Neuron (in vitro differentiated cells): Measurements from ENCODE around the gene HOXD3.

ENCODE experiments used
- H2AFZ ChIP-seq: one replicate; pipeline ENCODE4 v1.6.1; 2013; ENCODE audit warnings: low read depth, mild to moderate bottlenecking, inconsistent platforms, low read length, moderate library complexity
- H3K27me3 ChIP-seq: one replicate; pipeline ENCODE4 v1.6.1; 2013; ENCODE audit warnings: low read length; ENCODE audit not compliant: insufficient read depth
- H3K36me3 ChIP-seq: one replicate; pipeline ENCODE4 v1.6.1; 2013; ENCODE audit warnings: low read length; ENCODE audit not compliant: insufficient read depth
- H3K4me1 ChIP-seq: one replicate; pipeline ENCODE4 v1.6.1; 2013; ENCODE audit warnings: low read length; ENCODE audit not compliant: insufficient read depth
- H3K4me3 ChIP-seq: 2 replicates; pipeline ENCODE4 v1.5.1; 2013; ENCODE audit warnings: mild to moderate bottlenecking, low read length, moderate library complexity
- H3K9me3 ChIP-seq: one replicate; pipeline ENCODE4 v1.6.1; 2013; ENCODE audit warnings: low read length

The HOXD3 gene

GRCh38 chr2:176132205-176133171 is 24.6 kb upstream of the HOXD3 start:
- Histone ChIP-seq H3K27me3 (peaks cover 92% of the 10 kb centered on the region), H3K9me3 (peaks cover 3% of the 10 kb centered on the region), H3K4me1 (no peaks in the 10 kb centered on the region), H3K4me3 (no peak overlapping the region), H2AFZ (no peak overlapping the region), H3K36me3 (no peaks in the 10 kb centered on the region)

DNA sequence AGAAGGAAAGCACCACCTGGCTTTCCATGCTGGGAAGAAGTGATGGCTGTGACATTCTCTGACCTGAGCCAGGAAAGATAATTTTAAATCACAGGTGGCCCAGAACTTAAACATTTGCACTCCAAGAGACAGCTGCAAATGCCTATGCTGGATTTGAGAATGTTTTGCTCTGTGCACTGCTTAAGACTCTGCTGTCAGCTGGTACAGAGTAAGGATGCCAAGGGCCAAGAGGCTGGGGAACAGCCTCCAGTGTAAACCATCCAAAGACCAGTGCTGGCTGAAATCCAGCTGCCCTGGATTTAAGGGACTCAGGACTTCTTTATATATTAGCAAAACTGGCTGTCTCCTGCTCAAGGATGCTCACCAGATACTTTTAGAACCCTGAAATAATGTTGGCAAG is 23.7 kb upstream of the HOXD3 start:
- Histone ChIP-seq H3K9me3 (peaks cover 6% of the 10 kb centered on the region), H3K4me3 (no peak overlapping the region)

DNA sequence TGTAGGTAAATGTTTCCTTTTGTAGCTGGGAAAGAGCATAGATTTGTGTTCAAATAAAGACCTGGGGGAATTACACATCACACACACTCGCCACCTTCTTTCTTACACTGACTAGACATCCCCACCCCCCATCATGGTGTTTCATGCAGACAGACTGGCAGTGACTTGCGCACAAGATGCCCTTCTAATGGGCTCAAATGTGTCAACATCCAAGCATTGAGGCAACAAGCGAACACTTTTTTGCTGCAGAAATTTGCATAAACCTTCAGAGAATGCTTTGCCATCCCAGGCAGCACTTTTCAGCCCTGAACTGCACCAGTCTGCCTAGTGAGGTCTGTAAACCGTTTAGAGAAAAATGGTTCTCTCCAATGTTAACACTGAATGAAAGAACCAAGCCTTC is 23.1 kb upstream of the HOXD3 start:
- Histone ChIP-seq H3K36me3 (no peaks in the 10 kb centered on the region), H3K27me3 (peaks cover 92% of the 10 kb centered on the region), H3K4me3 (no peak overlapping the region), H3K4me1 (no peaks in the 10 kb centered on the region), H3K9me3 (peaks cover 10% of the 10 kb centered on the region), H2AFZ (no peak overlapping the region)

More for the DNA sequence above, 23.7 kb upstream of the HOXD3 start:
- Histone ChIP-seq H2AFZ (no peak overlapping the region), H3K36me3 (no peaks in the 10 kb centered on the region), H3K4me1 (no peaks in the 10 kb centered on the region), H3K27me3 (peaks cover 92% of the 10 kb centered on the region)

- Histone ChIP-seq H3K4me1 (no peaks in the 10 kb centered on the region), H3K27me3 (peaks cover 96% of the 10 kb centered on the region), H3K36me3 (no peaks in the 10 kb centered on the region), H3K9me3 (peaks cover 12% of the 10 kb centered on the region), H2AFZ (no peak overlapping the region), H3K4me3 (no peak overlapping the region)
Observed at GRCh38 chr2:176135035-176135440, 22.1 kb upstream of the HOXD3 start.

GRCh38 chr2:176136374-176137251 is 20.5 kb upstream of the HOXD3 start:
- peak overlapping the region; percentile 4 for H3K4me3 ChIP-seq
- H3K9me3 ChIP-seq: peaks cover 12% of the 10 kb centered on the region
- no peaks in the 10 kb centered on the region for H3K36me3 ChIP-seq
- H3K27me3 ChIP-seq: peaks cover 95% of the 10 kb centered on the region
- H3K4me1 ChIP-seq: no peaks in the 10 kb centered on the region
- H2AFZ ChIP-seq: peak overlapping the region; percentile 71

DNA sequence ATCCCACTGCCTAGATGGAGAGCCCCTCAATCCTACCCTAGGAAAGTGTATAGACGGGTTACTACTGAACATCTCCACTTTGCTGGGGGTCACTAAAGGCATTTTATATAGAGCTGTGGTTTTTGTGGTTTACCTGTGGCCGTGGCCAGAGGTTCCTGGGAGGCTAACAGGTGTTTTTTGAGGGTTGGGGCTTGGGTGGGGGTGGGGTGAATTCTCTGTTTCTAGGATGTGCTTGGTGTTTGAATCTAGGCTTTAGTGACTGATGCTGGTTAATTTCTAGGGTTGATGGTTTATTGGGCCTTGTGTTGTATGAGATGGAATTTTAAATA is 19.9 kb upstream of the HOXD3 start:
- H3K27me3 ChIP-seq: peaks cover 94% of the 10 kb centered on the region
- no peaks in the 10 kb centered on the region for H3K36me3 ChIP-seq
- no peak overlapping the region for H3K4me3 ChIP-seq
- H2AFZ ChIP-seq: no peak overlapping the region
- H3K4me1 ChIP-seq: no peaks in the 10 kb centered on the region
- H3K9me3 ChIP-seq: peaks cover 12% of the 10 kb centered on the region

DNA sequence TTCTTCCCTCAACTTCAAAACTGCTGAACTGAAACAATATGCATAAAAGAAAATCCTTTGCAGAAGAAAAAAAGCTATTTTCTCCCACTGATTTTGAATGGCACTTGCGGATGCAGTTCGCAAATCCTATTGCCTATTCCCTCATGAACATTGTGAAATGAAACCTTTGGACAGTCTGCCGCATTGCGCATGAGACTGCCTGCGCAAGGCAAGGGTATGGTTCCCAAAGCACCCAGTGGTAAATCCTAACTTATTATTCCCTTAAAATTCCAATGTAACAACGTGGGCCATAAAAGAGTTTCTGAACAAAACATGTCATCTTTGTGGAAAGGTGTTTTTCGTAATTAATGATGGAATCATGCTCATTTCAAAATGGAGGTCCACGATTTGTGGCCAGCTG is 19.2 kb upstream of the HOXD3 start:
- peaks cover 94% of the 10 kb centered on the region for H3K27me3 ChIP-seq
- H3K4me3 ChIP-seq: no peak overlapping the region
- no peaks in the 10 kb centered on the region for H3K4me1 ChIP-seq
- H3K9me3 ChIP-seq: peaks cover 12% of the 10 kb centered on the region
- no peaks in the 10 kb centered on the region for H3K36me3 ChIP-seq
- no peak overlapping the region for H2AFZ ChIP-seq

GRCh38 chr2:176138526-176138922 is 18.6 kb upstream of the HOXD3 start:
- no peak overlapping the region for H3K4me3 ChIP-seq
- peaks cover 92% of the 10 kb centered on the region for H3K27me3 ChIP-seq

DNA sequence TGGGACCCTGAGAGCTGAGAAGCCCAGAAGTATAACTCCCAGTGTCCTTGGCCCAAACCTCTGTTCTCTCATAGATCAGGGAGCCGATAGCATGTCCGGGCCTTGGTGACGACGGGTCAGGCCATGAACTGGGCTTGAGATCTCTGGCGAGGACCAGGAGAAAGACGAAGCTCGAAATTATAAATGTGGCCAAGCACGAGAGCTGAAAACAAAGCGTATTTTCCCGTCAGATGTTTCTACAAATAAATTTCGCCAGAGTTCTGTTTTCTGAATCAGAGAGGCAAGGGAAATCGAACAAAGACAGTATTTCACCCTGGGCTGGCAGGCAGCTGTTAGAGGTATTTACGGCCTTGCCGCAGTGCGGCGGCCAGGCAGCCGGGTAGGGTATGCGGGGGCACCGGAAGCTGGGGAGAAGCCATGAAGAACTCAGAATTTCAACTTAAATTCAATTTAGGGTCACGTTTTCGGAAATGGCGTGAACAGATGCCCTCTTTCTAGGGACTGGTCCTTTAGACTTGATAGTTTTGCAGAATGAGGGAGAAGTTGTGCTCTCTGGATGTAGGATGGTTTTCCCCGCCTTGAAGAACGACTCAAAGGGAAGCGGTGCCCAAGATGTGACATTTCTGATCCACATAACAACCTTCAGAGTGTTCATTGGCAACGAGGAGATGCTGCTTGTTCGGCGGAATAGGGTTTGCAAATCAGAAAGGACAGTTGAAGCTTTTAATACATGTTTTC is 18.0 kb upstream of the HOXD3 start:
- Histone ChIP-seq H3K4me3 (no peak overlapping the region), H3K9me3 (peaks cover 12% of the 10 kb centered on the region), H2AFZ (no peak overlapping the region), H3K36me3 (no peaks in the 10 kb centered on the region), H3K4me1 (no peaks in the 10 kb centered on the region), H3K27me3 (peaks cover 92% of the 10 kb centered on the region)

More at GRCh38 chr2:176138526-176138922, 18.6 kb upstream of the HOXD3 start:
- no peaks in the 10 kb centered on the region for H3K4me1 ChIP-seq
- H3K9me3 ChIP-seq: peaks cover 12% of the 10 kb centered on the region
- H2AFZ ChIP-seq: no peak overlapping the region
- H3K36me3 ChIP-seq: no peaks in the 10 kb centered on the region

DNA sequence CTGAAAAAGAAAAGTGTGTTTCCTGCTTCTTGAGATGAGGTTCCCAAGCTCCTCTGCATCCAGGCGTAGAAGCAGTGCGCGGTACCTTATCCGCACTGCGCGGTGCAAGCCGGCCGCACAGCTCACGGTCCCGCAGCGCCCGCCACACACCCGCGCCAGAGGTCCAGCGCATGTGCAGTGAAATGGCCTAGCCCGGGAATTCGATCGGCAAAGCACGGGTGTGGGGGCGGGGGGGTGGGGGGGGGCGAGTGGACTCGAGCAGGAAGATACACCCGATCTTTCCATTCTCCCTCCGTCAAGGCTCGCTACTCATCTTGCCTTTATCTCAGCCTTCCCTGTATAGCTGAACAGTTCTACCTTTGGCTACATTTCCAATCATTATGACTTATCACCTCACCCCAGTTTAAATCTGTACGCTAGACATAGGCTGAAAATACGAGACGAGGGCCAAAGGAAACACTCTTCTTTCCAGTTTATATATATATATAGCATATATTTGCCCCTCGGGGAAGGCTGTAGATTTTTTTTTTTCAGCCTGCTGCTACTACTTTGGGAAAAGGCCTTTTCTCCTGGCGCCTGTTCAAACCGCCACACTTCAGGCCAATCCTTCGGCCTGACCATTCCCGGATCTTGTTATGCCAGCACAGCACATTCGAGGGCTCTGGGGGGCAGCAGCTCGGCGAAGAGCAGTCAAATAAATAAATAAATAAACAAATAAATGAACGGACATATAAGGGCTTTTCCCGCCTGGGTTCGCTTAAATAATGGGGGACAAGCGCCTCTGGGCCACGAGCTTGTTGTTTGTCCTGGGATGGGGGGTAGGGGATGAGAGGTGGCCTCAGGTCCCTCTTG is 17.2 kb upstream of the HOXD3 start:
- H3K27me3 ChIP-seq: peaks cover 88% of the 10 kb centered on the region
- H3K36me3 ChIP-seq: no peaks in the 10 kb centered on the region
- H3K4me1 ChIP-seq: no peaks in the 10 kb centered on the region
- peaks cover 12% of the 10 kb centered on the region for H3K9me3 ChIP-seq
- peak overlapping the region; percentile 43 for H3K4me3 ChIP-seq
- H2AFZ ChIP-seq: no peak overlapping the region

GRCh38 chr2:176140513-176141317 is 16.4 kb upstream of the HOXD3 start:
- H3K27me3 ChIP-seq: peaks cover 88% of the 10 kb centered on the region
- H2AFZ ChIP-seq: no peak overlapping the region
- no peaks in the 10 kb centered on the region for H3K36me3 ChIP-seq
- no peaks in the 10 kb centered on the region for H3K4me1 ChIP-seq
- peaks cover 11% of the 10 kb centered on the region for H3K9me3 ChIP-seq
- peak overlapping the region; percentile 43 for H3K4me3 ChIP-seq
